ENCODE results near the gene GPD2. TPM values are rescaled to one million over a fixed set of nuclear protein-coding genes. Genes with fewer than 3 reads are reported as not detected.

GPD2 gene
- total and polyA plus RNA-seq, 7 experiments from 2014 or later: 2.9 to 17.1 (median 10.2) TPM

DNA sequence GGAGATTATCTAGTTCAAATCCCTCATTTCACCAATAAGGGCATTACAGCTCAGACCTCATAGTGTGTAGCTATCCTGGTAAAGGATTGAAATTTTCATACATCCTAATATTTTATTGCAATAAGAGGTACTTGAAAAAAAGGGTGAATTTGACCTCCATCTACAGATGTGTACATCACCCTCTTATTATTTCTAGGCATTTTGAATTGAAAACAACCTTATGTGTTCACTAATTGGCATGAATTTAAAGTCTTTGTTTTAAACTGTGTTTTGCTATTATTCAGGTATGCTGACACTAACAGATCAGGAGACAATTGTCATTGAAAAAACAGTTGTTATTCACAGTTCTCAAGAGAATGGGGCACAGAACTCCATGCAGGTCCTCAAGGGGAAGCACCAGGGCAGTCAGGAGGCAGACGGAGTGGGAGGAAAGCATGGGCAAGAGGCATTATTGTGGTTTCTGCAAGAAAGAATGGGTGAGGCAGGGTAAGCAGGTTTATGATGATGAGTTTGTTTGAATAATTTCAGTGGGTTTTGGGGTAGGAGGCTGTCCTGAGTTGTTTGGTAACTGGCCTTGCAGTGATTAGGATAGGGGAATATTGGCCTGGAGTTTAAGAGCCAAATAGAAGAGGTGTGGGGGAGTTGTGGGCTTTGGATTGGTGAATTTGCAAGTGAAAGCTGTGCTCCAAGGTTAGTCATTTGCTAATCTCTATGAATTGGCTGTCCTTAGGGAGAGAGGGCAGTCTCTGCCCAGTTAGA, 194.6 kb downstream of the GPD2 start:
- Histone ChIP-seq H3K9me3 (ENCODE audit: control insufficient read depth in 2 of 3, low read length in 3 of 3) (no peaks in the 10 kb centered on the region), H3K4me1 (ENCODE audit: control insufficient read depth in 2 of 2, insufficient read depth in 2 of 2, low read length in 2 of 2) (no peaks in the 10 kb centered on the region), H3K4me3 (ENCODE audit: low read length) (no peak overlapping the region), H3K27me3 (ENCODE audit: control insufficient read depth in 2 of 2, insufficient read depth in 2 of 2, low read length in 2 of 2) (peaks cover 0 to 2% of the 10 kb centered on the region in 2 donors), H3K36me3 (ENCODE audit: control insufficient read depth in 2 of 3, insufficient read depth in 3 of 3, low read length in 3 of 3) (no peaks in the 10 kb centered on the region), H3K27ac (ENCODE audit: low read depth, low read length) (no peak overlapping the region)
- no peaks in the 10 kb centered on the region for H3K4me1 Mint-ChIP-seq
- H3K27ac Mint-ChIP-seq: no peak overlapping the region
- no peak overlapping the region for H3K4me3 Mint-ChIP-seq
- ATAC-seq: no peak
- ChIA-PET POLR2A (no interaction called here), CTCF (no interaction called here)
- H3K36me3 Mint-ChIP-seq: no peaks in the 10 kb centered on the region
- DNase-seq: no peak
- no peaks in the 10 kb centered on the region for H3K9me3 Mint-ChIP-seq
- H3K27me3 Mint-ChIP-seq: peaks cover 18 to 32% (median 25%) of the 10 kb centered on the region in 5 donors
- intact Hi-C loops (cut with micrococcal nuclease): no loop called here

DNA sequence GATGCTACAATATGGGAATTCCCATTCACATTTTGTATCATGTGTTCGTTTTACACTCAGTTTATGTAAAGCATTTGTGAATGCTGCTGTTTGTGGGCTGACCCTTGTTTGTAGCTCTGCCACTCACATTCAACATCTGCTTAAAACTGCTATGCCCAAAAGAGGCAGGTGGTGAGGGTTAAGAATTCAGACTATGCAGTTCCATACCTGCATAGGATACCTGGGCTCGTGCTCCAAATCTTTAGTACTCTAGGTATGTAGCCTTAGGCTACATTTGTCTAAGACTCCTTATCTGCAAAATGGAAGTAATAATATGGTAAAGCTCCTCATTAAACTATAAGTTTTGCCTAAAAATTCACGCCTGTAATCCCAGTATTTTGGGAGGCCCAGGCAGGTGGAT, 199.5 kb downstream of the GPD2 start:
- Mint-ChIP-seq H3K4me1 (no peaks in the 10 kb centered on the region), H3K9me3 (peaks cover 0 to 8% (median 3%) of the 10 kb centered on the region in 11 donors), H3K4me3 (no peak overlapping the region), H3K27me3 (peaks cover 14 to 33% (median 17%) of the 10 kb centered on the region in 5 donors), H3K27ac (no peak overlapping the region), H3K36me3 (no peaks in the 10 kb centered on the region)
- DNase-seq (no peak), ATAC-seq (no peak)
- Histone ChIP-seq H3K4me1 (ENCODE audit: control insufficient read depth in 2 of 2, insufficient read depth in 2 of 2, low read length in 2 of 2) (no peaks in the 10 kb centered on the region), H3K4me3 (ENCODE audit: low read length) (no peak overlapping the region), H3K27me3 (ENCODE audit: control insufficient read depth in 2 of 2, insufficient read depth in 2 of 2, low read length in 2 of 2) (peaks cover 0 to 2% of the 10 kb centered on the region in 2 donors), H3K36me3 (ENCODE audit: control insufficient read depth in 2 of 3, insufficient read depth in 3 of 3, low read length in 3 of 3) (no peaks in the 10 kb centered on the region), H3K9me3 (ENCODE audit: control insufficient read depth in 2 of 3, low read length in 3 of 3) (no peaks in the 10 kb centered on the region), H3K27ac (ENCODE audit: low read depth, low read length) (no peak overlapping the region)
- CTCF ChIA-PET: no interaction called here
- POLR2A ChIA-PET: no interaction called here
- intact Hi-C loops (cut with micrococcal nuclease): no loop called here

Other genes starting within 250 kb of the GPD2 start
- 100 to 1,000 TPM in 2 of 5 experiments, 1 to 10 TPM in 3; 2.2 to 252 (median 3.2) TPM for gene NR4A2, start 103.7 kb upstream of the GPD2 start, total RNA-seq
- 1 to 10 TPM; 2.5 to 7.3 TPM for gene NR4A2, start 103.7 kb upstream of the GPD2 start, polyA plus RNA-seq